ENCODE results near the gene ATP4A.

ATP4A gene

DNA sequence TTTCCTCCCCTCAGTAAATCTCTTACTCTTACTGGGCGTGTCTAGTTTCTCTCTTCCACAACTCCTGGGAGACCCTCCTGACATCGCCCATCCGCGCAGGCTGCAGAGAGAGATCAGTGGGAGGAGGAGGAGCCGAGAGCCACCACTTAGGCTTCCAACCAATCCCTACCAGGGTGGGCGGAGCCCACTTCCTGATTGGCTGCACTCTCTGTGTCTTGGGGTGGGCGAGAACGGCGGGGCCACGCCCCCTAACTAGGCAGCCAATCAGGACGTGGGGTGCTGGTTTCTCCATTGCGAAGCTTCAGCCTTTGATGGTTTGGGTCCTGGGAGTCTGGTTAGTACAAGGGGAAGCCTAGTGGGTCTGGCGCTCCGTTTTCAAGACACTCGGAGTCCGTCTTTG lies 22.4 kb upstream of the ATP4A start, which contains the start of gene PMIS2:
PMIS2 (plus strand) TSS at position 326 of the 400 bp plus-strand sequence. CDS start 87 bp downstream, outside the sequence.
- TF ChIP-seq CTCF (IDR thresholded peaks at IDR 0.05; ENCODE audit: insufficient read depth, low read depth, low read length, missing control alignments): no peak
- DNase-seq (ENCODE audit: low read depth): peak; percentile 21
- no peak within 1 kb of the TSS for H3K4me3 ChIP-seq (ENCODE audit: low read depth, low read length)

- H3K4me3 ChIP-seq (ENCODE audit: low read depth, low read length): no peak overlapping the region
- no peak for DNase-seq (ENCODE audit: low read depth)
- TF ChIP-seq CTCF (IDR thresholded peaks at IDR 0.05; ENCODE audit: insufficient read depth, low read depth, low read length, missing control alignments): no peak
These were observed 19.3 kb upstream of the ATP4A start for GRCh38 chr19:35582760-35583159.

DNA sequence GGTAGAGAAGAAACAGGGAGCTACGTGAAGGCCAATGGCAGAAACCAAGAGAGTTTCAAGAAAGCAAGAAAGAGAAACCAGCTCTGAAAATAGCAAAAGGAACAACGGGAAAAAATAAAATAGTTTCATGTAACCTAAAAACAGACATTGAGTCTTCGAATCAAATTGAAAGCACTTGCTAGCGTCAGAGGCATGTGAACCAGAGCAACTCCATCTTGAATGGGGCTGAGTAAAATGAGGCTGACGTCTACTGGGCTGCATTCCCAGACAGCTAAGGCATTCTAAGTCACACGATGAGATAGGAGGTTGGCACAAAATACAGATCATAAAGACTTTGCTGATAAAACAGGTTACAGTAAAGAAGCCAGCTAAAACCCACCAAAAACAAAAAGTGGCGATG lies 15.2 kb upstream of the ATP4A start:
- H3K4me3 ChIP-seq (ENCODE audit: low read depth, low read length): no peak overlapping the region
- no peak for TF ChIP-seq CTCF (IDR thresholded peaks at IDR 0.05; ENCODE audit: insufficient read depth, low read depth, low read length, missing control alignments)
- DNase-seq (ENCODE audit: low read depth): no peak

- no peak for DNase-seq (ENCODE audit: low read depth)
- TF ChIP-seq CTCF (IDR thresholded peaks at IDR 0.05; ENCODE audit: insufficient read depth, low read depth, low read length, missing control alignments): no peak
- H3K4me3 ChIP-seq (ENCODE audit: low read depth, low read length): no peak overlapping the region
These were observed 14.5 kb upstream of the ATP4A start for GRCh38 chr19:35577918-35578317.

GRCh38 chr19:35571406-35571965 lies 8.0 kb upstream of the ATP4A start:
- TF ChIP-seq CTCF (IDR thresholded peaks at IDR 0.05; ENCODE audit: insufficient read depth, low read depth, low read length, missing control alignments): no peak
- H3K4me3 ChIP-seq (ENCODE audit: low read depth, low read length): no peak overlapping the region
- DNase-seq (ENCODE audit: low read depth): no peak

DNA sequence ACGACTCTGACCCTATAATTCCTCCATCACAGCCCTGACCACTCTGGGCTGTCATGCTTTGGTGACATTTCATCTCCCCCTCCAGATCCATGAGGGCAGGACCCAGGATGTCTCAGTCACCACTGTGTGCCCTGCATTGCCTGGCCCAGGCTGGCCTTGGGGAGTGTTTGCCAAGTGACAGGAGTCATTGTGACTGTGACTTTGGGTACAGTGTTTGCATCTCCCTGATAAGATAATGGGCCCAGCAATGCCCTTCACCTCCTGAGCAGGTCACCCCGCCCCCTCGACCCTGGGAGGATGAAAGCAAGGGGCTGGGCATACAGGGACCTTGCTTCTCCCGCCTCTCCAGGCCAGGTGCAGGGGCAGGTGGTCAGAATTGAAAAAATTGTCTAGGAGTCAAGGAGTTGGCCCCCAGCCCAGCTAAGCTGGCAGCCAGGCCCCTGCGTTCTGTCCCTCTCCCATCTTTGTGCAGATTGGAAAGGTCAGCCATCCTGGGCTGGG lies 5.9 kb upstream of the ATP4A start:
- TF ChIP-seq CTCF (IDR thresholded peaks at IDR 0.05; ENCODE audit: insufficient read depth, low read depth, low read length, missing control alignments): no peak
- no peak for DNase-seq (ENCODE audit: low read depth)
- no peak overlapping the region for H3K4me3 ChIP-seq (ENCODE audit: low read depth, low read length)

- TF ChIP-seq CTCF (IDR thresholded peaks at IDR 0.05; ENCODE audit: insufficient read depth, low read depth, low read length, missing control alignments): no peak
- DNase-seq (ENCODE audit: low read depth): no peak
- no peak overlapping the region for H3K4me3 ChIP-seq (ENCODE audit: low read depth, low read length)
These were observed 3.3 kb upstream of the ATP4A start for GRCh38 chr19:35566738-35567137.
